GM21390 (cell line): ENCODE results near the gene KLHL17.
"Not testable (repeated sequence)": the region's sequence is repeated elsewhere in the genome, so short reads cannot be mapped to it uniquely, and the experiment has no call there.

Source experiments
- ATAC-seq: cut with Tn5 transposase; IDR thresholded peaks from one replicate; pipeline ENCODE4 v1.9.1; 2021; ENCODE audit not compliant: unreplicated experiment

KLHL17 gene

DNA sequence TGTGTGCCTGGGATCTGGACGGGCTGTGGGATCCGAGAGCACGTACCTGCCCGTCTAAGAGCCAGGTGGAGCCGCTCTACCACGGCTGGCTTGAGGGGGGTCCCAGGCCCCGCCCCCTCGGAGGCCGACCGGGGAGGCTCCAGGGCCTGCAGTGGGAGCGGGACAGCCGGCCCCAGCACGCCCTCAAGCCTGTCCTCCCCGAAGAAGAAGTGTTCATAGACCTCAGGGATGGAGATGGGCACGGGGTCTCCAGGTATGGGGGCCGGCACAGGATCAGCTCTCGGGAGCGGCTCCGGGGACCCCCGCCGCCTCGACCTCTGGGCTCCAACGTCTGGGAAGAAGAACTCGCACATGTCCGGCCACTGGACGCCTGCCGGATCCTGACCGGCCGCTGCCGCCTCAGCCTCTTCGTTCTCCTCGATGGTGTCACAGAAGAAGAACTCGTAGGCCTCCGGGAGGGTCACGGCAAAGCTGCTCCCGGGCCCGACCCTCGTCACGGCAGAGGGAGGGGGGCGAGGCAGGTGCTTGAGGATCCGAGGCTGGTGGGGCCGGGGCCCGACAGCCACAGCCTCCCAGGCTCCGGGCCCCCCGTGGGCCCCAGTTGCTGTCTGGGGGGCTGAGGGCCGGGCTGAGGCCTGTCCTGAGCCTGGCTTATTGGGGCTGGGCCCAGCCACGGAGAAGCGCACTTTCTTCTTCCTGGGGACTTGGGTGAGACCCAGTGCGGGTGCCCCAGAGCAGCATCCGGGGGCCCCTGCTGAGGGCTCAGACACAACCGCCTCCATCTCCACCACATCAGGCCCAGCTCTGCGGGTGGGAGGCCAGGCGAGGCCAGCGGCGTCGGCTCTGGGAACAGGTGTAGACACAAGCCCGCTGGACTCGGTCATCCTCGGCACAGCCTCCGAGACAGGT lies 18.7 kb downstream of the KLHL17 start:
- ATAC-seq: no peak

GRCh38 chr1:979744-980072 lies 19.3 kb downstream of the KLHL17 start:
- no peak for ATAC-seq

- no peak for ATAC-seq
Measured at GRCh38 chr1:980137-980571, 19.8 kb downstream of the KLHL17 start.

DNA sequence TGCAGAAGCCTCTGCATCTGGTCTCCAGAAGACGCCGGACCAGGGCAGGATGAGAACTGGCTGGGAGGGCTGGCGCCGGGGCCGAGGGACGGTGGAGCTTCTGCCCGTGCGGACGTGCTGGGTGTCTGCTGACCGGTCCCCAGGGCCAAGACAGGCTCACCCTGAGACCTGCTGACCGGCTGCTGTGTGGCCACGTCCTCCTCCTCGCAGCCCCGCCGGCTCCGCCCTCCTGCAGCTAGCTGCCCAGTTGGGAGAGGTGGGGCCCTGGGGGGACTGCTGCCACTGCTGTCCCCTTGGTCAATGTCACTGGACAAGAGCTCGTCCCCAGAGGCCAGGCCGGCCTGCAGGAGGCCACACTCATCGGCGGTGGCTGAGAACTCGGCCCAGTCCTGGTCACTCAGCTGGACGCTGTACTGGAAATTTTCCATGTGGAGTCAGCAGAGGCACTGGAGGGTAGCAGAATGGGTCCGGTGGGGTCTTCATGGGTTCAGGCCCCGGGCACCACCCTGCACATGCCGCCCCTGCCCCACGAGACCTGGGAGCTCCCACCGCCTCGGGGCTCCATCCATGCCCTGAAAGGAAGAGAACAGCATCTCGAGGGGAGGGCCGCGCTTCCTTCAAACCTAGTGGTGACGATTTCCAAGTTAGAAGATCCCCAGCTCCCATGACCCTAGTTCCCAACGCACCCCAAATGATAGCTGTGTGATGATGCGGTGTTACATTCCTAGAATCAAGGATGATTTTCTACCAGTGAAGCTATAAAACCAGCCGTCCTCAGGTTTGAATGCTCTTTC lies 20.4 kb downstream of the KLHL17 start:
- ATAC-seq: no peak

DNA sequence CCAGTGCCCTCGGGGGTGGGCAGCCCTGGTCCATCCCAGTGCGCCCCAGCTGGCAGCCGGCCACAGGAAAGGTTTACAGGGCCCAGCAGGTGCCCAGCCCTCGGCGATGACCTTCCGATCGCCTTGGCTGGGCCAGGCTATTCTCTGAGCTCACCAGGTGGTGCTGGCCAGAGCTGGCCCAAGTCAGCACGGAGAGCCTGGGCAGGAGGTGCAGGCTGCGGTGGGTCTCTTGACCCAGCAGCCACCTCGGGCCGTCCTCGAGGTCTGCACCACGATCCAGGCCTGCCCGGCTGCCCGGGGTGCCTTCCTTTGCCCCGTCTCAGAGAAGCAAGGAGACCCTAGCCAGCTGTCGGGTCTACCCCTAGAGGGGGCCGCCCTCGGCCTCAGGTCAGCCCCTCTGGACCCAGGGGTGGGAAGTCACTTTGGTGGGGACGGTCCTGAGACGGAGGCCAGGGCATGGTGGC lies 21.1 kb downstream of the KLHL17 start:
- no peak for ATAC-seq

DNA sequence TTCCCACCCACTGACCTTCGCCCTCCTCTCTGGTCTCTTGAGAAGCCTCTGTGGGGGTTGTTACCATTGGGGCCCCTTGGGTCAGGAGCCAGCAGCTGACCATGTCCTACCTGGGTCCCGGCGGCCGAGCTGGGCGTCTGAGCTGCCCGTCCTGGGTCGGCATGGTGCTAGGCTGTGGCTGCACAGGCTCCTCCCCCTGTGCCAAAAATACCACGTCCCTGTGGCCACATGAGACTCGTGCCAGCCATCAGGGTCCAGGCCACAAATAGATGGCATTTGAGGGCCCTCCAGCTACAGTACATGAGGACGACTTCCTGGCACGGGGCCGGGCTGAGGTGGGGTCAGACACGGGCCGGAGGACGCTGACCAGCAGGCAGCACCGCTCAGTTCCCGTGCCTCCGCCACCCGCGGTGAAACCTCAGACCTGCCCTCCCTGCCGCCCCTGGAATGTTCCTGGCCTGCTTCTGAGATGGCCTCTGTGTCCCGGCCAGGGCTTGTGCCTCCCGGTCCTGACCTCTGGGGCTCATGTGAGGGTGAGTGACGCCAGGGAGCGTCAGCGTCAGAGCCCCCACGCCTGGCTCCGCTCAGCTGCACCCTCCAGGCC lies 21.7 kb downstream of the KLHL17 start, which contains the start of gene PERM1:
PERM1 (minus strand) TSS at position 139 of the 604 bp plus-strand sequence. CDS start 1,064 bp downstream, outside the sequence.
- no peak for ATAC-seq

DNA sequence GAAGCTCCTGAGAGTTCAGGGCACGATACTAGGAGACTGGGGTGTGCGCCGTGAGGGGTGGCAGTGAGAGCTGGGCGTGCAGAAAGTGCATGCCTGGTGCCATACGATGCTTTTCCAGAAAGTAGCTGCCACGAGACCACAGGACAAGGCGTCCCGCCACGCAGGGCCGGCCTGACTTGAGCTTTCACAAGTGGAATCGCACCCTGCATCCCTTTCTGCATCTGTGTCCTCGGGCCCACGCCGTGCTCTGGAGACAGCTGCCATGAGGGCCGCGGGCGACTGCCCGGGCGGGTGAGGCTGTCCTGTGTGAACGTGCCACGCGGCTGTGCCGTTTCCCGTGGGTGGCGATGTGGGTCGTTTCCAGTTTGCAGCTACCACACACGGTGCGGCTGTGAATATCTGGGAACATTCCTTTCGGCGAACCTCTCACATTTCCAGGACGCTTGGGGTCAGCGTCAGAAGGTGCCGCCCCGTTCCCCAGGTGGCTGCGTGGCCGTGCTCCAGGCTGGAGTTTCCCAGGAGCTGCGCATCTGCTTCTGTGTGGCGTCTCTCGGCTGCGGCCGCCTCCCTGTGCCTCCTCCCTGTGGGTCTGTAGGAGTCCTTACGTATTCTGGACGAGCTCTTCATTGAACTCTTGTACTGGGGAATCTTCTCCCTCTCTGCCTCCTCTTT lies 22.5 kb downstream of the KLHL17 start:
- ATAC-seq: no peak

- ATAC-seq: no peak
Measured at GRCh38 chr1:983798-984475, 23.6 kb downstream of the KLHL17 start.

DNA sequence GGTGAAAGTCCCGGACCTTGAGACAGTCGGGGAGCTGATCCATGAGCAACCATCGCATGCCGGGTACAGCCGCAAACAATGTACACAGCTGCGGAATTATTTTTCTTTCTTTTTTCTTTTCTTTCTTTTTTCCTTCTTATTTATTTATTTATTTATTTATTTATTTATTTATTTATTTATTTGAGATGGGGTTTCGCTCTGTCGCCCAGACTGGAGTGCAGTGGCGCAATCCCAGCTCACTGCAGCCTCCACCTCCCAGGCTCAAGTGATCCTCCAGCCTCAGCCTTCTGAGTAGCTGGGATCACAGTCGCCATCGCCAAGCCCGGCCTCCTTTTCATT lies 24.1 kb downstream of the KLHL17 start:
- ATAC-seq: no peak

DNA sequence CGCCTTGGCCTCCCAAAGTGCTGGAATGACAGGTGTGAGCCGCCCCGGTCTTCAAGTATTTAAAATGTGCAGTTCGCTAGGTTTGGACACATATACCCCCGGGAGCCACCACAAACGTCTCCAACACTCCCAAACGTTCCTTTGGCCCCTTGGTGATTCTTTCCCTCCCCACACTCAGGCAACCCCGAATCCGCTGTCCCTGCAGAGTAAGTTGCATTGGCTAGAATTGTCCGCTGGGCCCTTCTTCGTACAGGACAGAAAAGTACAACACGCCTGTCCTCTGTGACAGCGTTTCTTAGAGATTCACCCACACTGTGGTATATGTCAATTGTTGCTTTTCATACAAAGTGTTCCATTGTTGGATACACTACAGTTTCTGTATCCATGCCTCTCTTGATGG lies 24.7 kb downstream of the KLHL17 start:
- no peak for ATAC-seq

GRCh38 chr1:988061-988460 lies 27.7 kb downstream of the KLHL17 start:
- ATAC-seq: not testable (repeated sequence)

DNA sequence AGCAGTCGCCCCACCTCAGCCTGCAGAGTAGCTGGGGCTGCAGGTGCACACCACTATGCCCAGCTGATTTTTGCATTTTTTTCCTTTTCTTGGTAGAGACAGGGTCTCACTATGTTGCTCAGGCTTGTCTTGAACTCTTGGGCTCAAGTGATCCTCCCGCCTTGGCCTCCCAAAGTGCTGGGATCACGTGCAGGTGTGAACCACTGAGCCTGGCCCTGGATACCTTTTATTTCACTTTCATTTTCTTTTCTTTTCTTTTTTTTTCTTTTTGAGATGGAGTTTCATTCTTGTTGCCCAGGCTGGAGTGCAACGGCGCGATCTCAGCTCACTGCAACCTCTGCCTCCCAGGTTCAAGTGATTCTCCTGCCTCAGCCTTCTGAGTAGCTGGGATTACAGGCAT lies 30.9 kb downstream of the KLHL17 start:
- not testable (repeated sequence) for ATAC-seq

- ATAC-seq: no peak
Measured at GRCh38 chr1:991895-992294, 31.5 kb downstream of the KLHL17 start.

DNA sequence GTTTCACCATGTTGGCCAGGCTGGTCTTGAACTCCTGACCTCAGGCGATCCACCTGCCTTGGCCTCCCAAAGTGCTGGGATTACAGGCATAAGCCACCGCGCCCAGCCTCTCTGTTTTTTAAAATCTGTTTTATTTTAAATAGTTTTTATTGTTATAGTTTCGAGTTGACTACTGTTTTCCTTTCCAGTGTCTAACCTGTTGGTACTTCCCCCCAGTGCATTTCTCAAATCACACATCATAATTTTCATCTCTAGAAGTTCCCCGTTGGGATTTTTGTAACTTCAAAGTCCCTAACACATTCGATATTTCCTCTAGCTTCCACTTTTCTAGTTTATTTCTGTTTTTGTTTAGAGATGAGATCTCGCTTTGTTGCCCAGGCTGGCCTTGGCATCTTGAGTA lies 32.0 kb downstream of the KLHL17 start:
- no peak for ATAC-seq

GRCh38 chr1:993379-993995 lies 33.1 kb downstream of the KLHL17 start:
- no peak for ATAC-seq

GRCh38 chr1:994546-994945 lies 34.2 kb downstream of the KLHL17 start:
- not testable (repeated sequence) for ATAC-seq

DNA sequence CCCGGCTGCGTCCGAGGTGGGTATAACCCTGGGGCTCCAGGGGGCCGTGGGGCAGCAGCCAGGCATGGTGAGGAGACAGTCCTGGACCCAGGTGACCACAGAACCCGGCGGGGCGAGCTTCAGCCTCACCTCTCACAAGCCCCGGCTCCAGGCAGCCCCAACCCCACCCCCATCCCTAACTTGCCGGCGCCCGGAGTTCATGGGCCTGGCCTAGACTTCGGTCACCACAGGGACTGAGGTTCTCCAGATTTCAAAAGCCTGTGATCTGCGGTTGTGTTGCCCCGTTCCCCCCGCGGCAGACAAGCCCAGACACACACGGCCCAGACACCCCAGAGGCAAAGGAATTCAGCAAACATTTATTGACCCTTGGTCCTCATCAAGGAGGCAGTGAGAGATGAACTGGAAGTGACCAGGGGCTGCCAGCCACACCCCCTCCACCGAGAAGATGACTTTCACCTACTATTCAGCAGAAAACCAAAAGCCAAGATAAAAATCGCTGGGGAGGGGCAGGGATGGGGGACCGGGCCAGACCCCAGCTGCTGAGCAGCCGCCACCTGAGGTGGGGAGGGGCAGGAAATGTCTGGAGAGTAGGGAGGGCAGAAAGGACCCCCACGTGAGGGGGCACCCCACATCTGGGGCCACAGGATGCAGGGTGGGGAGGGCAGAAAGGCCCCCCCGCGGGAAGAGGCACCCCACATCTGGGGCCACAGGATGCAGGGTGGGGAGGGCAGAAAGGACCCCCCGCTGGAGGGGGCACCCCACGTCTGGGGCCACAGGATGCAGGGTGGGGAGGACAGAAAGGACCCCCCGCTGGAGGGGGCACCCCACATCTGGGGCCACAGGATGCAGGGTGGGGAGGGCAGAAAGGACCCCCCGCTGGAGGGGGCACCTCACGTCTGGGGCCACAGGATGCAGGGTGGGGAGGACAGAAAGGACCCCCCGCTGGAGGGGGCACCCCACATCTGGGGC lies 35.6 kb downstream of the KLHL17 start:
- ATAC-seq: no peak

- ATAC-seq: no peak
Measured at GRCh38 chr1:996851-997712, 36.7 kb downstream of the KLHL17 start.
